Endothelial cell of umbilical vein (primary cell): ENCODE results near the gene SYT17. TPM values are rescaled to one million over a fixed set of nuclear protein-coding genes. Genes with fewer than 3 reads are reported as not detected.

Experiments used
- BruUV-seq: library from RNA; stranded (reverse); fragments of 400-500 nt; replicated peaks from 2 replicates; lab custom pipeline; 2021; lab: Mats Ljungman, UMichigan
- CTCF ChIA-PET: fragments of 300-600, 350-600 bp; sonication (Branson Sonifier 250); formaldehyde crosslinking; loops from one replicate; lab custom pipeline; 2021; ENCODE audit warnings: antibody characterized with exemption, inconsistent platforms; lab: Charles Lee
- POLR2A ChIA-PET: fragments of 300-600, 350-600 bp; sonication (Branson Sonifier 250); formaldehyde crosslinking; loops from one replicate; lab custom pipeline; 2021; ENCODE audit warnings: antibody characterized with exemption, inconsistent platforms; lab: Charles Lee
- DNase-seq: peaks from one replicate; pipeline ENCODE4 v3.0.0-alpha.2; 2011; ENCODE audit warnings: low read depth, low spot score
- FAIRE-seq: peaks from 2 replicates; lab custom pipeline; 2011; peaks lifted over from hg19 to GRCh38; lab: Jason Lieb, UNC
- H2AFZ ChIP-seq: 2 replicates; pipeline ENCODE4 v1.6.0; 2012; ENCODE audit warnings: low read depth, low read length, control low read depth, inconsistent platforms
- H3K27ac ChIP-seq: 2 replicates; pipeline ENCODE4 v1.5.1; 2011; ENCODE audit warnings: low read depth, mild to moderate bottlenecking, control low read depth, low read length, moderate library complexity; ENCODE audit not compliant: insufficient read depth
- H3K27me3 ChIP-seq, 2 experiments: 2 replicates each; pipeline versions ENCODE4 v1.6.0 to v1.6.1; 2011; ENCODE audit warnings: low read length in 2 of 2, mixed read lengths in 1 of 2; ENCODE audit not compliant: control insufficient read depth in 2 of 2, insufficient read depth in 2 of 2
- H3K36me3 ChIP-seq, 2 experiments: 2 replicates in 1 of 2; 3 replicates in 1 of 2; pipeline ENCODE4 v1.5.1; 2011; ENCODE audit warnings: low read length in 2 of 2, mild to moderate bottlenecking in 1 of 2, moderate library complexity in 1 of 2; ENCODE audit not compliant: control insufficient read depth in 2 of 2, insufficient read depth in 2 of 2; ENCODE audit errors: extremely low read depth in 1 of 2
- H3K4me1 ChIP-seq: 3 replicates; pipeline ENCODE4 v1.5.1; 2011; ENCODE audit warnings: mild to moderate bottlenecking, low read length; ENCODE audit not compliant: control insufficient read depth, insufficient read depth; ENCODE audit errors: extremely low read depth
- H3K4me2 ChIP-seq: 2 replicates; pipeline ENCODE4 v1.6.1; 2011; ENCODE audit warnings: low read length, control low read depth, mixed read lengths; ENCODE audit not compliant: insufficient read depth
- H3K4me3 ChIP-seq, 3 experiments: fragments of 200-600 bp in 1 of 3; sonication (generic), shearing (Covaris generic) in 1 of 3; replicated peaks in 1 of 3; 2 replicates each; pipeline ENCODE4 v1.5.1; 2011 to 2016; ENCODE audit warnings: control low read depth in 3 of 3, low read length in 3 of 3, mild to moderate bottlenecking in 2 of 3, inconsistent platforms in 1 of 3, low read depth in 1 of 3, moderate library complexity in 1 of 3; ENCODE audit not compliant: insufficient read depth in 1 of 3
- H3K79me2 ChIP-seq: 2 replicates; pipeline ENCODE4 v1.6.0; 2012; ENCODE audit warnings: low read length, inconsistent platforms; ENCODE audit not compliant: control insufficient read depth, insufficient read depth
- H3K9ac ChIP-seq: replicated peaks from 2 replicates; pipeline ENCODE3; 2011; ENCODE audit warnings: low read length, control low read depth; ENCODE audit not compliant: insufficient read depth; ENCODE audit errors: extremely low read depth
- H3K9me1 ChIP-seq: replicated peaks from 3 replicates; pipeline ENCODE4 v1.6.0; 2011; ENCODE audit warnings: mild to moderate bottlenecking, low read length; ENCODE audit not compliant: control insufficient read depth, insufficient read depth; ENCODE audit errors: extremely low read depth
- H3K9me3 ChIP-seq: replicated peaks from 2 replicates; pipeline ENCODE4 v1.5.1; 2012; ENCODE audit warnings: low read length, inconsistent platforms; ENCODE audit not compliant: control insufficient read depth, insufficient read depth
- H4K20me1 ChIP-seq: replicated peaks from 2 replicates; pipeline ENCODE3; 2011; ENCODE audit warnings: mild to moderate bottlenecking, low read length; ENCODE audit not compliant: control insufficient read depth, insufficient read depth; ENCODE audit errors: extremely low read depth
- CTCF ChIP-seq, 2 donors: IDR thresholded peaks; 1 replicate in 1 of 2; 2 replicates in 1 of 2; pipeline ENCODE4 v1.5.1; 2011; ENCODE audit warnings: low read length in 2 of 2, mild to moderate bottlenecking in 2 of 2, moderate library complexity in 2 of 2, control low read depth in 1 of 2, inconsistent platforms in 1 of 2, low read depth in 1 of 2; ENCODE audit not compliant: insufficient read depth in 1 of 2; ENCODE audit errors: extremely low read depth in 1 of 2
- EZH2 ChIP-seq: IDR thresholded peaks from 2 replicates; pipeline ENCODE4 v1.6.1; 2012; ENCODE audit warnings: borderline replicate concordance, low read depth, mild to moderate bottlenecking, moderate library complexity, low read length, inconsistent platforms; ENCODE audit not compliant: severe bottlenecking
- FOS ChIP-seq: IDR thresholded peaks from 2 replicates; pipeline ENCODE4 v1.6.1; 2011; ENCODE audit warnings: mild to moderate bottlenecking, low read length, moderate library complexity, borderline replicate concordance; ENCODE audit not compliant: insufficient read depth
- GATA2 ChIP-seq: IDR thresholded peaks from 2 replicates; pipeline ENCODE4 v1.7.0; 2011; ENCODE audit warnings: low read depth, mild to moderate bottlenecking, moderate library complexity, mixed read lengths, low read length; ENCODE audit not compliant: insufficient read length, insufficient read depth
- JUN ChIP-seq: IDR thresholded peaks from 2 replicates; pipeline ENCODE4 v1.6.1; 2011; ENCODE audit warnings: borderline replicate concordance, low read depth; ENCODE audit not compliant: insufficient read length, insufficient read depth
- MAX ChIP-seq: IDR thresholded peaks from 2 replicates; pipeline ENCODE4 v1.6.1; 2011; ENCODE audit not compliant: insufficient read depth, insufficient read length
- MYC ChIP-seq: IDR thresholded peaks from one replicate; pipeline ENCODE4 v1.6.1; 2011; ENCODE audit warnings: mild to moderate bottlenecking, low read depth, low read length
- POLR2A ChIP-seq: IDR thresholded peaks from 2 replicates; pipeline ENCODE4 v1.6.1; 2012; ENCODE audit warnings: low read depth, mild to moderate bottlenecking, control low read depth, low read length
- POLR2AphosphoS5 ChIP-seq: IDR thresholded peaks from 2 replicates; pipeline ENCODE4 v1.6.1; 2012; ENCODE audit warnings: low read depth, mild to moderate bottlenecking, control low read depth, low read length, moderate library complexity; ENCODE audit not compliant: insufficient read depth
- dilution Hi-C: fragments of 300-500 bp; cut with MboI; formaldehyde crosslinking; loops from one replicate; pipeline ENCODE4 v1.15.0; 2019; ENCODE audit warnings: low sequenced_read_pairs; ENCODE audit not compliant: extremely low pct_ligation_motif_present
- intact Hi-C: fragments of 100-400 bp; cut with micrococcal nuclease; formaldehyde crosslinking; loops from one replicate; pipeline ENCODE4 v1.10.0; 2022
- polyA plus RNA-seq, 4 experiments: library from polyadenylated mRNA; depleted of rRNA in 3 of 4; stranded (reverse) in 3 of 4; unstranded in 1 of 4; fragments of >200 nt; gene quantifications; 2 replicates each; pipeline versions ENCODE4 v1.2.1 to v1.2.3, GENCODE V29; 2011 to 2012; ENCODE audit warnings: missing spikeins in 1 of 4
- total RNA-seq: library from RNA; stranded (reverse); gene quantifications from 2 replicates; pipeline ENCODE4 v1.2.3, GENCODE V29; 2021

Gene SYT17
- total and polyA plus RNA-seq, 2 donors (not counting 3 experiments of a cell fraction or from before 2014, with no cell fraction given) = 1.9 to 4.2 TPM

- no peak overlapping the region for H3K4me2 ChIP-seq
- H3K9me1 ChIP-seq = no peaks in the 10 kb centered on the region
- H3K9me3 ChIP-seq = no peaks in the 10 kb centered on the region
- H3K9ac ChIP-seq = no peak overlapping the region
- intact Hi-C loops (no loop called here), dilution Hi-C loops (no loop called here)
- BruUV-seq = no TSS peak
- DNase-seq (no peak), FAIRE-seq (no peak)
- H3K4me3 ChIP-seq = no peak overlapping the region
- no peak overlapping the region for H3K27ac ChIP-seq
- H4K20me1 ChIP-seq = no peaks in the 10 kb centered on the region
- H3K36me3 ChIP-seq = no peaks in the 10 kb centered on the region
- H3K4me1 ChIP-seq = no peaks in the 10 kb centered on the region
- H3K79me2 ChIP-seq = no peaks in the 10 kb centered on the region
- H3K27me3 ChIP-seq = peaks cover 3 to 4% of the 10 kb centered on the region in 2 experiments
- ChIA-PET POLR2A (no interaction called here), CTCF (interaction anchor here (1.0 to 1.3 kb wide), 3 partner anchors 17 to 76 kb away, joined by 4 to 7 read pairs (median 5); no protein-coding TSS in a partner anchor)
- TF ChIP-seq FOS (no peak), JUN (no peak), GATA2 (no peak), MAX (no peak), MYC (no peak), EZH2 (no peak), POLR2A (no peak), CTCF (IDR thresholded peaks at IDR 0.05; ENCODE audit: extremely low read depth in 1 of 2, insufficient read depth in 1 of 2, low read depth in 1 of 2, low read length in 2 of 2) (no peak), POLR2AphosphoS5 (no peak)
- no peak overlapping the region for H2AFZ ChIP-seq
Observed at GRCh38 chr16:19162085-19162484, 6.0 kb upstream of the SYT17 start.
